Activated CD4-positive, CD25-positive, alpha-beta regulatory T cell treated with anti-CD3 and anti-CD28 coated beads, Interleukin-2, amount 50 U/mL, for 16 hours (primary cell): Measurements from ENCODE around the gene SPR.

ENCODE experiments used
- DNase-seq: peaks from one replicate; pipeline ENCODE4 v3.0.0-alpha.2; 2020; ENCODE audit warnings: low read depth, low spot score

The SPR gene

DNA sequence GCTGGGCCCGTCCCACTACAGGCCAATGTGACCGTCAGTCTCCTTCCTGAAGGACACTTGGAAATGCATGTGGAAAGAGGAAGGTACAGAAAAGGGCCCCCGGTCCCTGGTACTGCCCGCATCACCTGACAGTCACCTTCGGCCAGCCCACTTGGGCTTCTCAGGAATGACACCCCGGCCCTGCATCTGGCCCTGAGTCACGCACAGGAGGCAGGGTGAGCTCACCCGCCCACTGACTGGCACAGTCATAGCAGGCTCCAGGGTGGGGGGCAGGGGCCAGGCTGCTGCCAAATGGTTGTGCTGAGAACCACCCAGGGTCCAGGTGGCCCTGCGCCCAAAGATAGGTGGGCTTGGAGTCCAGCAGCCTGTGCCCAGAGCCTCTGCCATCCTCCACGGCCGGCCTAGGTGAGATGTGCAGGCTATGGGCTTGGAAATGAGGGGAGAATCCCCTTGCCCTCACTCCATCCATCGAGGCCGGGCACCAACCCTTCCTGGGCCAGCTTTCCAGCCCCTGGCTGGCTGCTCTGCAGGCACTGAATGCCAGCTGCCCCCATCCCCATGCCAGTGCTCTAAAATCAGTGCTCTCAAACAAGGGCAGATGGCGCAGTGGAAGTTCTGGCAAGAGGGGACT lies 44.2 kb downstream of the SPR start:
- no peak for DNase-seq

GRCh38 chr2:72932045-72932740 lies 45.0 kb downstream of the SPR start:
- DNase-seq: no peak

- DNase-seq: no peak
Measured at GRCh38 chr2:72932805-72933204, 45.6 kb downstream of the SPR start.

DNA sequence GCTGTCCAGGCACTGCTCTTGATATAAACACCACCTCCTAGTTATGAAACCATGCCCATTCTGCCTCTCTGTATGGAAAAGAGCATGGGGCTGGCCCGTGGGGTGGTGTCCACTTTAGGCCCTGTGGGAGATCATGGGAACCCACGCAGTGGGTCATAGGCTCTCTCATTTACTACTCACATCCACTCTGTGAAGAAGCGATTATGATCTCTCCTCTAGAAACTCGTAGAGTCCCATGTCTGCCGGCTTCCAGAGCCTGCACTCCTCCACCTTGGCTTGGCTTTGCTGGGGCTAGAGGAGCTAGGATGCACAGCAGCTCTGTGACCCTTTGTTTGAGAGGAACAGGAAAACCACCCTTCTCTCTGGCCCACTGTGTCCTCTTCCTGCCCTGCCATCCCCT lies 46.0 kb downstream of the SPR start:
- DNase-seq: no peak

DNA sequence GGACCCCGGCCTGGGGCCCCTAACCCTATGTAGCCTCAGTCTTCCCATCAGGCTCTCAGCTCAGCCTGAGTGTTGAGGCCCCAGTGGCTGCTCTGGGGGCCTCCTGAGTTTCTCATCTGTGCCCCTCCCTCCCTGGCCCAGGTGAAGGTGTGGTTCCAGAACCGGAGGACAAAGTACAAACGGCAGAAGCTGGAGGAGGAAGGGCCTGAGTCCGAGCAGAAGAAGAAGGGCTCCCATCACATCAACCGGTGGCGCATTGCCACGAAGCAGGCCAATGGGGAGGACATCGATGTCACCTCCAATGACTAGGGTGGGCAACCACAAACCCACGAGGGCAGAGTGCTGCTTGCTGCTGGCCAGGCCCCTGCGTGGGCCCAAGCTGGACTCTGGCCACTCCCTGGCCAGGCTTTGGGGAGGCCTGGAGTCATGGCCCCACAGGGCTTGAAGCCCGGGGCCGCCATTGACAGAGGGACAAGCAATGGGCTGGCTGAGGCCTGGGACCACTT lies 46.5 kb downstream of the SPR start:
- no peak for DNase-seq

DNA sequence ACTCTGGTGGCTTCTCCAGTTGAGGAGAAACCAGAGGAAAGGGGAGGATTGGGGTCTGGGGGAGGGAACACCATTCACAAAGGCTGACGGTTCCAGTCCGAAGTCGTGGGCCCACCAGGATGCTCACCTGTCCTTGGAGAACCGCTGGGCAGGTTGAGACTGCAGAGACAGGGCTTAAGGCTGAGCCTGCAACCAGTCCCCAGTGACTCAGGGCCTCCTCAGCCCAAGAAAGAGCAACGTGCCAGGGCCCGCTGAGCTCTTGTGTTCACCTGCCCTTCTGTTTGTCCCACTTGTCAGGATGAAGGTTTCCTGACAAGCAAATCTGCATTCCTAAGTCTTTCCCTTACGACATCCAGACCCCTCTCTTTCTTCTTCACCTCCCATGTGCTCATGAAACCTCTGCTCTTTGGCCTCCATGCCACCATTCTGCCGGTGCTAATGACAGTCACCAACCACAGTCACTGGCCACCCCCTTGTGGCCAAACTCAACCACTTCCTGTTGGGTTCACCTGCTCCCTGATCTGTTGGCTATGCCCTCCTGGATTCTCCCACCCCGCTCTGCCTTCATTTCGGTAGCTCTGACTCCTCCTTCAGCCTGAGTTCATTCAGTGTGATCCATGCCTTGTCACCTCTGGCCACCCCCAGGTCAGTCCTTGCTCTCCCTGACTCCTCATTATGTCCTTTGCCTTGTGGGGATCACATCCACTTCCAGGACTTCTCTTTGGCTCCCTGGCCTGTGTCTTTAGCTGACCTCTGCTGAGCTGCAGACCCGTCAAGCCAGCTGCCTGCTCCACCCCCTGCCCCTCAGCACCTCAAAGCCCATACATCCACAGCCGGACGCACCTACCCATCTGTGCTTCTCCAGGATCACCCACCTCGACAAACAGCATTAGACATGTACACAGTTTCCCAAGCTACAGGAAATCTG lies 47.7 kb downstream of the SPR start:
- no peak for DNase-seq

DNA sequence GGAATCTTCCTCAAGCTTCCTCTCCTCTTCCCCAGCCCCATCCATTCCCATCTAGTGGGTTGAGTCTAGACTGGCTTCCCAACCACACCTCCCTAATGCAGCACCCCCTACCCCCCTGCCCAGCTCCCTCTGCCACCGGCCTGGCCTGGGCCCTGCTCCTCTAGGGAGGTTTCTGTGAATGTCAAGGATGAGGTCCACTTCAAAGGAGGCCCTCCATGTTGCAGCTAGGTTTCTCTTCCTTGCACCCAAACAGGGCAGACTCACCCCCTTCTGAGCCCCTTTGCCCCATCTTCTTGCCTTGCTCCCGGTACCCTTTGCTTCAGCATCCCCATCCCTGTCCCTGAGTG lies 48.4 kb downstream of the SPR start:
- DNase-seq: no peak

GRCh38 chr2:72936660-72937355 lies 49.6 kb downstream of the SPR start:
- no peak for DNase-seq

- no peak for DNase-seq
Measured at GRCh38 chr2:72937356-72937669, 50.1 kb downstream of the SPR start.

DNA sequence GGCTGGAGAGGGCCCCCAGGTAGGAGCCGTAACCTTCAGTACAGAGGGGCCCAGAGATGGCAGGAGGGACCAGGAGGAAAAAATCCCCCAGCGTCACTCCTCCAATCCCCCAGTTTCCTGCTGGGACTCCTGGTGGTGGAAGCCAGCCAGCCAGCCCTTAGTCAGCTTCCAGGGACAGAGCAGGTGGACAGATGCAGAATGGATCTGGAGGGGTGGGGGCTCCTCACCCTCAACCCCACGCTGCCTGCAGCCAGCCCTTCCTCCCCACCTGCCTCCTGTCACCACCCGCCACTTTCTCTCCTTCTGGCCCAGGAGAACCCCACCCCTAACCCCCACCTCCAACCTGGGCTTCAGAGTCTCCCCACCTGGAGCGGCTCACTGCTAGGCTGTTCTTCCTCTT lies 51.2 kb downstream of the SPR start:
- no peak for DNase-seq

GRCh38 chr2:72940361-72940760 lies 53.2 kb downstream of the SPR start:
- no peak for DNase-seq

- DNase-seq: no peak
Measured at GRCh38 chr2:72940786-72941185, 53.6 kb downstream of the SPR start.
